MG63 (cell line): ENCODE measurements around the gene FBL. TPM values are rescaled to one million over a fixed set of nuclear protein-coding genes. Genes with fewer than 3 reads are reported as not detected.
A peak's percentile ranks its signal among the peaks of the same experiment; 100 is the strongest.
"Not testable (repeated sequence)": the region's sequence is repeated elsewhere in the genome, so short reads cannot be mapped to it uniquely, and the experiment has no call there.

ENCODE experiments used
- DNase-seq: peaks from one replicate; pipeline ENCODE4 v3.0.0-alpha.2; 2020
- H3K27me3 ChIP-seq: fragments of 250-450 bp; sonication (Bioruptor Pico); 2 replicates; pipeline ENCODE4 v1.5.1; 2020; ENCODE audit warnings: mild to moderate bottlenecking, moderate library complexity
- H3K36me3 ChIP-seq: fragments of 250-450 bp; sonication (Bioruptor Pico); 2 replicates; pipeline ENCODE4 v1.5.1; 2020; ENCODE audit warnings: mild to moderate bottlenecking, moderate library complexity
- H3K4me3 ChIP-seq: fragments of 250-450 bp; sonication (Bioruptor Pico); 2 replicates; pipeline ENCODE4 v1.5.1; 2020; ENCODE audit warnings: mild to moderate bottlenecking, moderate library complexity
- H3K9me3 ChIP-seq: fragments of 250-450 bp; sonication (Bioruptor Pico); 2 replicates; pipeline ENCODE4 v1.5.1; 2020; ENCODE audit warnings: mild to moderate bottlenecking, moderate library complexity
- total RNA-seq: library from RNA; depleted of rRNA; stranded (reverse); fragments of >200 nt; shearing (Covaris generic); gene quantifications from 2 replicates; pipeline ENCODE4 v1.2.3, GENCODE V29; 2014; ENCODE audit warnings: low replicate concordance

The FBL gene
- total RNA-seq, 1 experiment from 2014 or later = 588 TPM

- H3K27me3 ChIP-seq = no peaks in the 10 kb centered on the region
- no peak for DNase-seq
- no peaks in the 10 kb centered on the region; the same call in 1 of the 2 replicates for H3K9me3 ChIP-seq
- H3K36me3 ChIP-seq = peaks cover 33% of the 10 kb centered on the region
- H3K4me3 ChIP-seq = no peak overlapping the region
Observed at GRCh38 chr19:39820696-39821095, 25.5 kb downstream of the FBL start.

- Histone ChIP-seq H3K27me3 (no peaks in the 10 kb centered on the region), H3K9me3 (no peaks in the 10 kb centered on the region; the same call in 1 of the 2 replicates), H3K36me3 (peaks cover 24% of the 10 kb centered on the region), H3K4me3 (no peak overlapping the region)
- DNase-seq = no peak
Observed at GRCh38 chr19:39819786-39820185, 26.4 kb downstream of the FBL start.

DNA sequence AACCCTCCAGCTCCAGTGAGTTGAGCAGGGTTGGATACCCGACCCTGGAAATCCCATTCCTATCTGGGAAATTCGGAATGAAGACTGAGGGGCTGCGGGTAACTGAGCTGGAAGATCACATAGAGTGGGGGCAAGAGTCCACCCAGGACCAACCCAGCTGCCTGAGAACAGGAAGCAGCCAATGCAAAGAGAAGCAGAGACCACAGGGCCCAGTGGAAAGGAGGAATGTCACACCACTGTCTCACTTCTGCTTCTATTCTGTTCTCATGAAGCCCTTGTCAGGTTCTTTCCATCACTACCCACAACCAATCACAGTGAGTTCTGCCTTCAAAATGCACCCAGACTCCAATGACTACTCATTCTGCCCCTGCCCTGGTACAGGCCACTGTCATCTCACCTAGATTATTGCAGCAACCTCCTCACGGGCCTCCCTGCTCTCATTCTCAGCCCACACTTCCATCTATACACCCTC is 27.5 kb downstream of the FBL start:
- peaks cover 18% of the 10 kb centered on the region for H3K36me3 ChIP-seq
- DNase-seq = no peak
- H3K4me3 ChIP-seq = no peak overlapping the region
- no peaks in the 10 kb centered on the region; the same call in 1 of the 2 replicates for H3K9me3 ChIP-seq
- H3K27me3 ChIP-seq = no peaks in the 10 kb centered on the region

- Histone ChIP-seq H3K9me3 (no peaks in the 10 kb centered on the region; the same call in 1 of the 2 replicates), H3K4me3 (no peak overlapping the region), H3K36me3 (peaks cover 15% of the 10 kb centered on the region), H3K27me3 (no peaks in the 10 kb centered on the region)
- no peak for DNase-seq
Observed at GRCh38 chr19:39817888-39818561, 28.2 kb downstream of the FBL start.

DNA sequence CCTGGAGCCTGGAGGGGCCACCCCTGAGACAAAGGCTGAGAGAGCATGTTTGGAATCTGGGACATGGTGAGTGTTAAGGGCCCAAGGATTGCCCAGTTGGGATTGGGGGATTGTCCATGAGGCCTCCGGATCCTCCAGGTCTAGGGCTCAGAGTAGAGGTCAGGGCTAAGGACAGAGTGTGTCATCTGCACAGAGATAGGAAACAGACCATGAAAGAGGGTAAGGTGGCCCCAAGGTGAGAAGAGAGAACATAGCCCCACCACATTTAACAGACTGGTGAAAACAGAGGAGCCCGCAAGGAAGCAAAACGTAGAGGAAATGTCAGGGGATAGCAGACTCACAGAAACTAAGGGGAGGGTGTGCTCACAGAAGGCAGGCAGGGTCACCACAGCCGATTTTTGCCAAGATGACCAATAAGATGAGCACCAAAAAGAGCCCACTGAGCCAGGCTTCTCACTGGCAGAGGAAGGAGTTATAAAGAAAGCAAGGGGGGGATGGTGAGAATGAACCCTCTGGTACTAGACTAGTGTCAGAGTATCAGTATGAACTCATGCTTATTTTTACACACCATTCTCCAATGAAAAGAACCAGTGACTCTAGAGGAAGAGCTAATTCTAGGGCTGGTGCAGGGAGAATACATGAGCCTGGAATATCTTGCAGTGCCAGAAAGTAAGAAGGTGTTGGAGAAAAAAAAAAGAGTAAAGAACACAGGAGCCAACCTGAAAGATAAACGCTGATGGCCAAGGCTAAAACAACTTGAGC is 29.7 kb downstream of the FBL start:
- Histone ChIP-seq H3K4me3 (no peak overlapping the region), H3K36me3 (peaks cover 10% of the 10 kb centered on the region), H3K9me3 (no peaks in the 10 kb centered on the region; the same call in 1 of the 2 replicates), H3K27me3 (no peaks in the 10 kb centered on the region)
- DNase-seq = no peak

DNA sequence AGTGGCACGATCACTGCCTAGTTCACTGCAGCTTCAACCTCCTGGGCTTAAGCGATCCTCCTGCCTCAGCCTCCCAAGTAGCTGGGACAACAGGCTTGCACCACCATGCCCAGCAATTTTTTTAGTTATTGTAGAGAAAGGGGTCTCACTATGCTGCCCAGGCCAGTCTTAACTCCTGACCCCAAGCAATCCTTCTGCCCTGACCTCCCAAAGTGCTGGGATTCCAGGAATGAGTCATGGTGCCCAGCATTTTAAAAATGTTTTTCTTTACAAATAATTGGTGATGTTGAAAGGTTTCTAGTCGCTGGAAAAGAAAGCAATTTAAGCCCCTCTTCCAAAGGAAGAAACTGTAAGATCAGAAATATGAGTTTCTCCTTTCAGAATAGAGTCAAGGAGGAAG is 31.6 kb downstream of the FBL start:
- H3K27me3 ChIP-seq = no peaks in the 10 kb centered on the region
- H3K9me3 ChIP-seq = no peaks in the 10 kb centered on the region
- no peak for DNase-seq
- H3K36me3 ChIP-seq = peaks cover 4% of the 10 kb centered on the region
- H3K4me3 ChIP-seq = no peak overlapping the region

- H3K36me3 ChIP-seq, H3K9me3 ChIP-seq, H3K4me3 ChIP-seq, DNase-seq, H3K27me3 ChIP-seq: not testable (repeated sequence)
Observed at GRCh38 chr19:39814111-39814510, 32.1 kb downstream of the FBL start.

DNA sequence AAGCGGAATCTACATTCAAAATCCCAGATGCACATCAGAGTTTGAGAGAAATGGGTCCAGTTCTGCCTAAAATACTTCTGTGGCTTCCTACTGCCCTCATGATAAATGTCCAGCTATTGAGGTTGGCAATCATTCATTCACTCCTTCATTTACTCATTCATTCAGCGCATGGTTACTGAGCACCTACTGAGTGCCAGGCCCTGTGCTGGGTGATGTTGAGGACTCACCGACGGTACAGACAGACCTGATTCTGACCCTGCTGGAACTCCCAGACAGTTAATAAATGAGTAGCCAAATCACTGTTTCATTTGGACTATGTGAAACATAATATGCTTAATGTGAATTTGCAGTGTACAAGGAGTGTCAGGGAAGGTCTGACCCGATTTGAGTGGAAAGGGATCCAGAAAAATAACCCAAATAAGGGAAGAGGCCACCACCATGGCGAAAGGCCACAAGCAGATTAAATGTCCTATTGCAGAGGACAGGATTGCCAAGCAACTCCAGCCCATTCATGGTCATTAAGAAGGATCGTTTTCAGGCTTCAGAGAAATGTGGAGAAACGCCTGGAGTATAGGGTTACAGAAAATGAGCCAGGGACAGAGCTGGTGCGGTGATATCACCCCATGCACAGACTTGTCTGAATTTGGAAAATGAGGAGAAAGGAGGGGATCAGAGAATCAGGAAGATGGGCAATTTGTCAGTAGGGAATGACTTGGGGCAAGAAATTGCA is 32.8 kb downstream of the FBL start:
- Histone ChIP-seq H3K36me3 (peaks cover 4% of the 10 kb centered on the region), H3K27me3 (no peaks in the 10 kb centered on the region), H3K4me3 (no peak overlapping the region), H3K9me3 (no peaks in the 10 kb centered on the region)
- no peak for DNase-seq

GRCh38 chr19:39811064-39811463 is 35.1 kb downstream of the FBL start:
- H3K4me3 ChIP-seq = no peak overlapping the region
- no peaks in the 10 kb centered on the region; the same call in 1 of the 2 replicates for H3K36me3 ChIP-seq
- H3K9me3 ChIP-seq = no peaks in the 10 kb centered on the region
- no peak for DNase-seq
- H3K27me3 ChIP-seq = no peaks in the 10 kb centered on the region

GRCh38 chr19:39810424-39810823 is 35.8 kb downstream of the FBL start:
- Histone ChIP-seq H3K36me3 (no peaks in the 10 kb centered on the region), H3K9me3 (no peaks in the 10 kb centered on the region), H3K27me3 (no peaks in the 10 kb centered on the region), H3K4me3 (no peak overlapping the region)
- DNase-seq = no peak

GRCh38 chr19:39809368-39809767 is 36.8 kb downstream of the FBL start:
- Histone ChIP-seq H3K36me3 (no peaks in the 10 kb centered on the region), H3K9me3 (no peaks in the 10 kb centered on the region), H3K27me3 (no peaks in the 10 kb centered on the region), H3K4me3 (no peak overlapping the region)
- DNase-seq = no peak

- peak; percentile 41 for DNase-seq
- not testable (repeated sequence) for H3K36me3 ChIP-seq, H3K27me3 ChIP-seq, H3K4me3 ChIP-seq, H3K9me3 ChIP-seq
Observed at GRCh38 chr19:39808688-39809087, 37.5 kb downstream of the FBL start.

DNA sequence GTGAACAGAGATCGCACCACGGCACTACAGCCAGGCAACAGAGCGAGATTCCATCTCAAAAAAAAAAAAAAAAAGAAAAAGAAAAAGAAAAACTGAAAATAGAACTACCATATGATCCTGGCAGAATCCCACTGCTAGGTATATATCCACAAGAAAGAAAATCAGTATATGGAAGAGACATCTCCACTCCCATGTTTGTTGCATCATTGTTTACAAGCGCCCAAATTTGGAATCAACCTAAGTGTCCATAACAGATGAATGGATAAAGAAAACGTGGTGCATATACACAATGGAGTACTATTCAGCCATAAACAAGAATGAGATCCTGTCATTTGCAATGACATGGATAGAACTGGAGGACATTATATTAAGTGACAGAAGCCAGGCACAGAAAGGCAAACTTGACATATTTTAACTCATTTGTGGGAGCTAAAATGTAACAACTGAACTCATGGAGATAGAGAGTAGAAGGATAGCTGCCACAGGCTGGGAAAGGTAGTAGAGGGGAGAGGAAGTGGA is 38.3 kb downstream of the FBL start:
- no peak for DNase-seq
- Histone ChIP-seq H3K9me3 (no peaks in the 10 kb centered on the region), H3K36me3 (no peaks in the 10 kb centered on the region), H3K4me3 (no peak overlapping the region), H3K27me3 (peaks cover 3% of the 10 kb centered on the region; the same call in 1 of the 2 replicates)

DNA sequence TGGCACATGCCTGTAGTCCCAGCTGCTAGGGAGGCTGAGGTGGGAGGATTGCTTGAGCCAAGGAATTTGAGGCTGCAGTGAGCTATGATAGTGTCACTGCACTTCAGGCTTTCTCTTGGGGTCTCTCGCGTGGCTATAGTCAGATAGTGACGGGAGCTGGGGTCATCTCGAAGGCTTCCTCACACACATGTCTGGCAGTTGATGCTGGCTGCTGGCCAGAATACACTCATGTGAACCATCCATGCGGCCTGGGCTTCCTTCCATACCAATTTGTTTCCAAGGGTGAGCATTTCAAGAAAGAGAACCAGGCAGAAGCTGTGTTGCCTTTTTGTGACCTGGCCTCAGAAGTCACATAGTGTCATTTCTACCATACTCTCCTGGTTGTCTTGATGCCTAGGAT is 41.1 kb downstream of the FBL start:
- no peak for DNase-seq
- Histone ChIP-seq H3K4me3 (no peak overlapping the region), H3K27me3 (peaks cover 17% of the 10 kb centered on the region; the same call in 1 of the 2 replicates), H3K9me3 (no peaks in the 10 kb centered on the region), H3K36me3 (no peaks in the 10 kb centered on the region)

- DNase-seq = no peak
- Histone ChIP-seq H3K36me3 (no peaks in the 10 kb centered on the region), H3K27me3 (peaks cover 17% of the 10 kb centered on the region; the same call in 1 of the 2 replicates), H3K4me3 (no peak overlapping the region), H3K9me3 (no peaks in the 10 kb centered on the region)
Observed at GRCh38 chr19:39802958-39803357, 43.2 kb downstream of the FBL start.

DNA sequence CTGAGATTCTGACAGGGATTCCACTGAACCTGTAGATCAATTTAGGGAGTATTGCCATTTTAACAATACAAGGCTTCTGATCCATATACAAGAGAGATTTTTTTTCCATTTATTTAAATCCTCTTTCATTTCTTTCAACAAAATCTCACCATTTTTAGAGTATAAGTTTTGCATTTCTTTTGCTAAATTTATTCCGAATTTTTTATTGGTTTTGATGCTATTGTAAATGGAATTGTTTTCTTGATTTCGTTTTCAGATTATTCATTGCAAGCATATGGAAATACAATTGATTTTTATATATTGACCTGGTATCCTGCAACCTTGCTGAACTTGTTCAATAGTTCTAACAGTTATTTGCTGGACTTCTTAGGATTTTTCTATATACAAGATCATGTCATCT is 49.1 kb downstream of the FBL start:
- DNase-seq = no peak
- Histone ChIP-seq H3K9me3 (no peaks in the 10 kb centered on the region), H3K36me3 (no peaks in the 10 kb centered on the region), H3K4me3 (no peak overlapping the region), H3K27me3 (peaks cover 21% of the 10 kb centered on the region; the same call in 1 of the 2 replicates)

DNA sequence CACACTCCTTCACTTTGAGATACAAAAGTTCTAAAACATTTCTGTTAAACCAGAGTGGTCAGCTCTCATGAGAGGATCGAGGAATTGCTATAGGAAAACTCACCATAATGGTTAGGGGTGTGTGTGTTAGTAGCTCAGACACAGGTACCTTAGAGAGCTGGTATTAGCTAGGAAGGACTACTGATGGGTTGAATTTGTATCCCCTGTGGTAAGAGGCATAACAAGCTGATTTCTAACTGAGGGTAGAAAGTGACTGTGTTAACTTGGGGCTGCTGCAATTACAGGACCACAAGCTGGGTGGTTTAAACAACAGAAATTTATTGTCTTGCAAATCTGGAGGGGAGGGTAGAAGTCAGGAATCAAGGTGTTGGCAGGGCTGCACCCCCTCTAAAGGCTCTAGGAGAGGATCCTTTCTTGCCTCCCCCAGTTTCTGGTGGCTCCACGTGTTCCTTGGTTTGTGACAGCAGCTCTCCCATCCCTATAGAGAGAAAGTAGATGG is 50.1 kb downstream of the FBL start:
- Histone ChIP-seq H3K36me3 (no peaks in the 10 kb centered on the region), H3K9me3 (no peaks in the 10 kb centered on the region), H3K27me3 (peaks cover 13% of the 10 kb centered on the region; the same call in 1 of the 2 replicates), H3K4me3 (no peak overlapping the region)
- no peak for DNase-seq
